HG03135 (cell line): ENCODE data around the gene LYVE1.
A peak's percentile ranks its signal among the peaks of the same experiment; 100 is the strongest.

Experiments used
- ATAC-seq: cut with Tn5 transposase; IDR thresholded peaks from one replicate; pipeline ENCODE4 v1.9.1; 2021; ENCODE audit warnings: mild to moderate bottlenecking, moderate library complexity; ENCODE audit not compliant: unreplicated experiment

The LYVE1 gene

GRCh38 chr11:10526974-10527918, 41.2 kb downstream of the LYVE1 start:
- peak; percentile 66 for ATAC-seq

- ATAC-seq: no peak
Measured at GRCh38 chr11:10524471-10524870, 44.0 kb downstream of the LYVE1 start.

GRCh38 chr11:10522921-10523320, 45.5 kb downstream of the LYVE1 start:
- ATAC-seq: no peak

- ATAC-seq: no peak
Measured at GRCh38 chr11:10522276-10522675, 46.2 kb downstream of the LYVE1 start.

- ATAC-seq: no peak
Measured at GRCh38 chr11:10520562-10520961, 47.9 kb downstream of the LYVE1 start.

- ATAC-seq: no peak
Measured at GRCh38 chr11:10519630-10520029, 48.8 kb downstream of the LYVE1 start.

- ATAC-seq: no peak
Measured at GRCh38 chr11:10518891-10519290, 49.6 kb downstream of the LYVE1 start.

- no peak for ATAC-seq
Measured at GRCh38 chr11:10518123-10518522, 50.3 kb downstream of the LYVE1 start.

GRCh38 chr11:10515418-10515817, 53.0 kb downstream of the LYVE1 start:
- ATAC-seq: no peak

- ATAC-seq: no peak
Measured at GRCh38 chr11:10514709-10515108, 53.8 kb downstream of the LYVE1 start.

GRCh38 chr11:10514202-10514601, 54.3 kb downstream of the LYVE1 start:
- no peak for ATAC-seq

- ATAC-seq: no peak
Measured at GRCh38 chr11:10511181-10511621, 57.3 kb downstream of the LYVE1 start.
